ENCODE results near the gene CLEC4G.

The CLEC4G gene

GRCh38 chr19:7720351-7720750 is 11.6 kb downstream of the CLEC4G start:
- no peak for DNase-seq

GRCh38 chr19:7718668-7719067 is 13.2 kb downstream of the CLEC4G start:
- DNase-seq, result no peak

GRCh38 chr19:7716762-7717161 is 15.1 kb downstream of the CLEC4G start:
- DNase-seq, result no peak

GRCh38 chr19:7715671-7716070 is 16.2 kb downstream of the CLEC4G start:
- no peak for DNase-seq

- no peak for DNase-seq
Observed at GRCh38 chr19:7710616-7711015, 21.3 kb downstream of the CLEC4G start.

GRCh38 chr19:7709932-7710460 is 21.9 kb downstream of the CLEC4G start:
- no peak for DNase-seq

GRCh38 chr19:7706955-7707456 is 24.9 kb downstream of the CLEC4G start:
- DNase-seq, result no peak

- DNase-seq, result no peak
Observed at GRCh38 chr19:7706188-7706954, 25.5 kb downstream of the CLEC4G start.

GRCh38 chr19:7705387-7706187 is 26.3 kb downstream of the CLEC4G start:
- no peak for DNase-seq

- no peak for DNase-seq
Observed at GRCh38 chr19:7704280-7705060, 27.4 kb downstream of the CLEC4G start.

- DNase-seq, result no peak
Observed at GRCh38 chr19:7703332-7703731, 28.6 kb downstream of the CLEC4G start.

GRCh38 chr19:7701654-7702457 is 30.1 kb downstream of the CLEC4G start, which contains the start of gene FCER2:
Gene FCER2 (minus strand): TSS chr19:7702131. CDS start chr19:7699760, 2,371 bp downstream.
- no peak for DNase-seq

GRCh38 chr19:7701049-7701653 is 30.8 kb downstream of the CLEC4G start:
- DNase-seq, result no peak

GRCh38 chr19:7699417-7700401 is 32.2 kb downstream of the CLEC4G start:
- no peak for DNase-seq

- no peak for DNase-seq
Observed at GRCh38 chr19:7699003-7699402, 32.9 kb downstream of the CLEC4G start.

GRCh38 chr19:7698583-7698982 is 33.3 kb downstream of the CLEC4G start:
- DNase-seq, result no peak

- no peak for DNase-seq
Observed at GRCh38 chr19:7697721-7698287, 34.1 kb downstream of the CLEC4G start.

GRCh38 chr19:7694499-7694898 is 37.4 kb downstream of the CLEC4G start:
- no peak for DNase-seq

- no peak for DNase-seq
Observed at GRCh38 chr19:7692417-7693088, 39.4 kb downstream of the CLEC4G start.

All from NCI-H1417 treated with DMSO at 0.1 percent for 48 hours (cell line).